ENCODE results near the gene PAQR5.

DNA sequence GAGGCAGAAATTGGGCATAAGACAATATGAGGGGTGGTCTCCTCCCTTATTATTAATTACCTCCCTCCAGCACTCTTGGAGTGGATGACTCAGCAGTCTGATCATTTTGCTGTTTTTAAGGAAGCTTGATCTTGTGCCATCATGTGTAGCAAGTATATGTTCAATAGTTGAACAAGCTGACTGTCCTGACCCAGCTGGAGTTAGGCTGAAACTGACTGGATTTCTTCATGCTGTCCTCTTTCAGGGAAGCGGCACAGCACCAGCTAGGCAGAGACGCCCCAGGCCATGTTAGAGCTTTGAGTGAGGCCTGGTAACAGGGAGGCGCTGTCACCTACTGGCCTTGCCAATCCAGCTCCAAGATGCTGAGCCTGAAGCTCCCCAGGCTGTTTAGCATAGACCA, 61.0 kb downstream of the PAQR5 start:
- TF ChIP-seq, protein P1, sequence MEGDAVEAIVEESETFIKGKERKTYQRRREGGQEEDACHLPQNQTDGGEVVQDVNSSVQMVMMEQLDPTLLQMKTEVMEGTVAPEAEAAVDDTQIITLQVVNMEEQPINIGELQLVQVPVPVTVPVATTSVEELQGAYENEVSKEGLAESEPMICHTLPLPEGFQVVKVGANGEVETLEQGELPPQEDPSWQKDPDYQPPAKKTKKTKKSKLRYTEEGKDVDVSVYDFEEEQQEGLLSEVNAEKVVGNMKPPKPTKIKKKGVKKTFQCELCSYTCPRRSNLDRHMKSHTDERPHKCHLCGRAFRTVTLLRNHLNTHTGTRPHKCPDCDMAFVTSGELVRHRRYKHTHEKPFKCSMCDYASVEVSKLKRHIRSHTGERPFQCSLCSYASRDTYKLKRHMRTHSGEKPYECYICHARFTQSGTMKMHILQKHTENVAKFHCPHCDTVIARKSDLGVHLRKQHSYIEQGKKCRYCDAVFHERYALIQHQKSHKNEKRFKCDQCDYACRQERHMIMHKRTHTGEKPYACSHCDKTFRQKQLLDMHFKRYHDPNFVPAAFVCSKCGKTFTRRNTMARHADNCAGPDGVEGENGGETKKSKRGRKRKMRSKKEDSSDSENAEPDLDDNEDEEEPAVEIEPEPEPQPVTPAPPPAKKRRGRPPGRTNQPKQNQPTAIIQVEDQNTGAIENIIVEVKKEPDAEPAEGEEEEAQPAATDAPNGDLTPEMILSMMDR (IDR thresholded peaks at IDR 0.05 in 8 of 11, conservative IDR thresholded peaks at IDR 0.05 in 3 of 11), result no peak
- no peak for TF ChIP-seq POLR2AphosphoS5 (IDR thresholded peaks at IDR 0.05)
- TF ChIP-seq POLR2A (IDR thresholded peaks at IDR 0.05), result no peak
